IPS DF 4.7 (cell line): Measurements from ENCODE around the gene MYADML2.

Source experiments
- DNase-seq: peaks from one replicate; pipeline ENCODE4 v3.0.0-alpha.2; 2013; ENCODE audit warnings: low spot score; ENCODE audit errors: extremely low read depth

MYADML2 gene

GRCh38 chr17:81901167-81902022, 45.6 kb downstream of the MYADML2 start:
- no peak for DNase-seq

- DNase-seq, result no peak
Measured at GRCh38 chr17:81900181-81900820, 46.7 kb downstream of the MYADML2 start.

- DNase-seq, result no peak
Measured at GRCh38 chr17:81899514-81900166, 47.4 kb downstream of the MYADML2 start.

- DNase-seq, result no peak
Measured at GRCh38 chr17:81898885-81899284, 48.1 kb downstream of the MYADML2 start.

- DNase-seq, result no peak
Measured at GRCh38 chr17:81898029-81898866, 48.8 kb downstream of the MYADML2 start.

GRCh38 chr17:81895400-81895799, 51.6 kb downstream of the MYADML2 start:
- no peak for DNase-seq

- DNase-seq, result no peak
Measured at GRCh38 chr17:81891303-81891552, 55.8 kb downstream of the MYADML2 start.

GRCh38 chr17:81890447-81891302, 56.4 kb downstream of the MYADML2 start:
- no peak for DNase-seq
